Skin epidermis (tissue), 12 donors: ENCODE results near the gene LTC4S.
"Not testable (repeated sequence)": the region's sequence is repeated elsewhere in the genome, so short reads cannot be mapped to it uniquely, and the experiment has no call there.

Experiments used
- H3K27ac ChIP-seq, 21 experiments: fragments of 200-600 bp; sonication (generic) in 11 of 21; one replicate each; pipeline ENCODE4 v1.5.0; 2020; ENCODE audit warnings: mild to moderate bottlenecking in 3 of 21, inconsistent platforms in 2 of 21, moderate library complexity in 2 of 21
- H3K4me3 ChIP-seq, 7 experiments: fragments of 200-600 bp; sonication (generic) in 2 of 7; one replicate each; pipeline ENCODE4 v1.5.0; 2020; ENCODE audit warnings: inconsistent platforms in 2 of 7, mild to moderate bottlenecking in 2 of 7, moderate library complexity in 1 of 7

The LTC4S gene, protein sequence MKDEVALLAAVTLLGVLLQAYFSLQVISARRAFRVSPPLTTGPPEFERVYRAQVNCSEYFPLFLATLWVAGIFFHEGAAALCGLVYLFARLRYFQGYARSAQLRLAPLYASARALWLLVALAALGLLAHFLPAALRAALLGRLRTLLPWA

DNA sequence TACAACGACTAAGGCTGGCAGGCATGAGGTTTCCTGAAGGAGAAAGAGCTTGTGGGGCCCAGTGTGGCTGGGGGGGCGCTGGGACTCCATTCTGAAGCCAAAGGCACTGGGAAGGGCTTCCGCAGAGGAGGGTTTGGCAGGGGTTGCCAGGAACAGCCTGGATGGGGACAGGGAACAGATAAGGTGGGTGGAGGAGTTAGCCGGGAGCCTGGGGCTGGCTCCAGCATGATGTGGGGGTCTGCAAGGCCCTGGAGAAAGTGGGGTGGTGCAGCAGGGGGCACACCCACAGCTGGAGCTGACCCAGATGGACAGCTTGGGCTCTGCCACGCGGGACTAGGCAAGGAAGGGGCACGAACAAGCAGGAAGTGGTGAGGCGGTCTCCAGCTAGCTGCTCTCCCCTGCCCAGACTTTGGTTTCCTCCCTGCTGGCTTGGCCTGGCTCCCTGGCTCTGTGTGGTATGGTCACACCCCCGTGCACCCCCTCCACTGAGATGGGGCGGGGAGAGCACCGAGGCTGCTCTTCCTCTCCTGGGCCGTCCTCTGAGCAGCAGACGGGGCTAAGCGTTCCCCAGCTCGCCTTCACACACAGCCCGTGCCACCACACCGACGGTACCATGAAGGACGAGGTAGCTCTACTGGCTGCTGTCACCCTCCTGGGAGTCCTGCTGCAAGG is at the start of gene LTC4S:
Gene LTC4S, plus strand, starts transcription at position 519 of the 672 bp plus-strand sequence. Its CDS starts 95 bp downstream, at position 614.
- H3K4me3 ChIP-seq = peak within 1 kb of the TSS in 5 of 7 experiments; percentile 18 to 72 (median 58)
- peak within 1 kb of the TSS; percentile 24 to 91 (median 72) for H3K27ac ChIP-seq

DNA sequence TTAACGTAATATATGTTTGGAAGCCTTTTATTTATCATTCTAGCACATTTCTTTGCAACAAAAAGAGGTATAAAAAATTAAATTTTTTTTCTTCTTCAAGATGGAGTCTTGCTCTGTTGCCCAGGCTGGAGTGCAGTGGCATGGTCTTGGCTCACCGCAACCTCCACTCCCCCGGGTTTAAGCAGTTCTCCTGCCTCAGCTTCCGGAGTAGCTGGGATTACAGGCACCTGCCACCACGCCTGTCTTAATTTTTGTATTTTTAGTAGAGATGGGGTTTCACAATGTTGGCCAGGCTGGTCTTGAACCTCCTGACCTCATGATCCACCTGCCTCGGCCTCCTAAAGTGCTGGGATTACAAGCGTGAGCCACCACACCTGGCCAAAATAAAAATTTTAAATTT is 49.7 kb upstream of the LTC4S start:
- not testable (repeated sequence) for H3K4me3 ChIP-seq, H3K27ac ChIP-seq

DNA sequence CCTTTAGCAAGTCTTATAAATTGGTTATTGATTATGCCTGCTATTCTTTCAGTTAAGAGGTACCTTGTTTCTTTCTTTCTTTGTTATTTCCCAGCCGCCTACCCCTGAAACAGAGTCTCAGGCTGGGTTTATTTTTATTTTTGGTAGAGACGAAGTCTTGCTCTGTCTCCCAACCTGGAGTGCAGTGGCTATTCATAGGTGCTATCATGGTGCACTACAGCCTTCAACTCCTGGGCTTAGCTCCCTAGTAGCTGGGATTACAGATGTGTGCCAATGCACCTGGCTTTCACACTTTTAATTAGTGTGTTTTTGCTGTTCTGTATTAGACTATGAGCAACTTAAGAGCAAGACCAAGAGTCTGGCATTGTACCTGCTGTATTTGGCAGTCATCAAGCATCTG is 46.9 kb upstream of the LTC4S start:
- no peak overlapping the region for H3K4me3 ChIP-seq

DNA sequence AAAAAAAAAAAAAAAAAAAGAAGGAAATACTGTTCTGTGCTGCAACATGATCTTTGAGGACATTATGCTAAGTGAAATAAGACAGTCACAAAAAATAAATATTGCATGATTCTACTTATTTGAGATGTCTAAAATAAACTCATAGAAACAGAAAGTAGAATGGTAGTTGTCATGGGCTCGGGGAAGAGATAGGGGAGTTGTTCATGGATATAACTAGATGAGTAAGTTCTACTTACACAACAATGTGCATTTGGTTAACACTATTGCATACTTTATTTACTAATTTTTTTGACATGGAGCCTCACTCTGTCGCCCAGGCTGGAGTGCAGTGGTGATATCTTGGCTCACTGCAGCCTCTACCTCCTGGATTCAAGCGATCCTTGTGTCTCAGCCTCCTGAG is 46.0 kb upstream of the LTC4S start:
- Histone ChIP-seq H3K27ac (no peak overlapping the region), H3K4me3 (no peak overlapping the region)

More for the DNA sequence above, 46.9 kb upstream of the LTC4S start:
- no peak overlapping the region for H3K27ac ChIP-seq

DNA sequence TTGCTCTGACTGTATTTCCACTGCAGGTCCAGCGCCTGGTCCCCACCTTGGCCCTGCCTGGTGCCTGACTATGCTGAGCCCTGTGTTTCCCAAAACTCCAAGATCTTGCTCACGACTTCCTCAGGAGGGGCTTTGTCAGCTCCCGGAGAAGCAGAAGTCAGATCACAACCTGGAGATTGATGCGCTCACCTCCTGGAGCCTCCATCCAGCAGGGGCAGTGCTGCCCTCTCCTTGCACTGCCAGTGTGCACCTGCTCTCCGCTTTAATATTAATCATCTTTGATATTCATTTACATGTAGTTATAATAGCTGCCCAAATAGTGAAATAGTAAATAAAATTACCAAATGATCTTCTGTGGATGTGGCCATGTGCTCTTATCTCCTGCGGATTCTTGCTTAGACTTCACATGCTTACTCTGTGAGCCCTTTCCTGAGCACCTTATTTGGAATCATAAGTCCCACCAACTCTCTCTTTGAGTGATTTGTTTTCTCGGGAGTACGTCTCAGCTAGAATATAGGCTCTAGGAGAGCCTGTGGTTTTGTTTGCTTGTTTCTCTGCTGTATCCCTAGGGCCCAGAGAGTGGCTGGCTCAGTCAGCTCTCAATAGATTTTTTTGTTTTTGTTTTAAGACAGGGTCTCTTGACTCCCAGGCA is 43.8 kb upstream of the LTC4S start:
- Histone ChIP-seq H3K4me3 (no peak overlapping the region), H3K27ac (no peak overlapping the region)

DNA sequence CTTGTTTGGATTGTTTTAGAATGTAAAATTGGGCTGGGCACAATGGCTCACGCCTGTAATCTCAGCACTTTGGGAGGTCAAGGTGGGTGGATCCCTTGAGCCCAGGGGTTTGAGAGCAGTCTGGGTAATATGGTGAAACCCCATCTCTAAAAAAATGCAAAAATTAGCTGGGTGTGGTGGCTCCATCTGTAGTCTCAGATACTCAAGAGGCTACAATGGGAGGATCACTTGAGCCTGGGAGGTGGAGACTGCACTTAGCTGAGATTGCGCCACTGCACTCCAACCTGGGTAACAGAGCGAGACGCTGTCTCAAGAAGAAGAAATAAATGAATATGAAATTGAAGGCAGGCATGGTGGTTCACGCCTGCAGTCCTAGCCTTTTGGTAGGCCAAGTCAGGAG is 39.8 kb upstream of the LTC4S start:
- H3K27ac ChIP-seq = no peak overlapping the region
- no peak overlapping the region for H3K4me3 ChIP-seq

DNA sequence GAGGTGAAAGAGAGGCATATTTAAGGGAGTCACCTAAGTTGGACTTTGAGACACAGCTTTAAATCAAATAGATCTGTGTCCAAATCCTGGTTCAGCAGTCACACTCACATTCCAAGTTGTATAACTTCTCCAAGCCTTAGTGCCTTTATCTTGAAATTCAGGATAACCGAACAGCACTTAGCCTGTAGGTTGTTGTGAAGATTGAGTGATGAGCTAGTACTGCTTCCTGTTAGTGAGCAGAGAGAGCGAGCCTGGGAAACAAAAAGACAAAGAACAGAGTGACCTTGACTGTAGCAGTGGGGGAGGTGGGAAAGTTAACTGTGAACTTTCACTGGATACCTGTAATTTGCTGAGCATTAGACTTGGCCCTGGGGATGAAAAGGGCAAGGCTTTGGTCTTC is 38.8 kb upstream of the LTC4S start:
- Histone ChIP-seq H3K4me3 (no peak overlapping the region), H3K27ac (no peak overlapping the region)

DNA sequence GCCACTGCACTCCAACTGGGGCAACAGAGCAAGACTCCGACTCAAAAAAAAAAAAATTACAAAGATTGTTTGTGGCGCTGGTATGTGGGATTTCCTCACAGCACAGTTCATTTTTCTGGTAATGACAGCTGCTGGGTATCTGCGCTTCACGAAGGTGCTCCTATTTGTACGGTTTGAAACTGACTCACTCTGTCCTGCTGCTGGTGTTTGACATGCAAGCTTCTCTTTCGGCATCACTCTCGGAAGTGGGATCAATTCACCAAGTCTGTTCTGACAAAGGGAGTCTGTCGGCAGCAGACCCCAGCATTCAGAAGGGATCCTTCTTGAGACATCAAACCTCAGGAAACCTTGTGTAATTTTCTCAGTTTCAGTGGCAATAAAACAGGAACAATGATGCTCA is 34.8 kb upstream of the LTC4S start:
- Histone ChIP-seq H3K4me3 (no peak overlapping the region), H3K27ac (peak overlapping the region in 1 of 21 experiments; percentile 12)

DNA sequence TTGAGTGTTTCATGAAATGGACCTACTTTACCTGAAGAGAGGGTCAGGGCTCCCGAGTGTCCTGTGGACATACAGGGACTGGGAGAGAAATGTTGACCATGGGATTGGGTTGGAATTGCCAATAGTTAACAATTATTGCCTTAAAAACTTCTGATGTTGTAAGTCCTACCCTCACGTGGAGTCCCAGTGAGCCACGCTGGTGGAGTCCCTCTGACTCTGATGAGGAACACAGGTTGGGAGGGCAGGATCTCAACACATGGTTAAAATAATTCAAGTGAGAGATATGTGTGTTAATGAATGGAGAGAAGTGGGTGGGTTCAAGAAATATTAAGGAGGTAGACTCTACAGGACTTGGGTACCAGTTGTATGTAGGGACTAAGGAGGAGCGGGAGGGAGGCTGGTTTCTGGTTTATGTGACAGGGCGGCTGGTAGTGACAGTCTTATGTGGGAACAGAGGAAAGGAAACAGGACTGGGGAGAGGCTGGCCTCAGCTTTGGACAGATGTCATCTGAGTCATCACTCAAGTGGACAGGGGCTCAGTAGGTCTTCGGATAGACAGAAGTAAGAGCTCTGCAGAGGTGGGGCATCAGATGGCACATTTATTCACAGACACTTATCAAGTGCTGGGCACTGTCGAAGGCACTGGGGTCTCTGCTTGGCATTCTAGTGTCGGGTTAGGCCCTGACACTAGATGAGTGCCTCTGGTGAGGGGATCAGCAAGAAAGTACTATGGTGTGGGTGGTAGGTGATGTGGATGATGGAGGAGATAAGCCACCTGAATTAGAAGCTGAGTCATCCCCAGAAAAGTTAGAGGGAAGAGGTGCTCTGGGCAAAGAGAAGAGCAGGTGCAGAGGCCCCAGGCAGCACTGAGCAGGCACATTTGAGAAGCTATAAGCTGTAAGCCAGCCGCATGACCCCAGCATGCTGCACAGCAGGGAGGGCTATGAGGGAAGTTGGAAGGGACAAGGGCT is 33.9 kb upstream of the LTC4S start:
- H3K4me3 ChIP-seq = no peak overlapping the region
- H3K27ac ChIP-seq = peak overlapping the region in 4 of 21 experiments; percentile 6 to 39 (median 22)

DNA sequence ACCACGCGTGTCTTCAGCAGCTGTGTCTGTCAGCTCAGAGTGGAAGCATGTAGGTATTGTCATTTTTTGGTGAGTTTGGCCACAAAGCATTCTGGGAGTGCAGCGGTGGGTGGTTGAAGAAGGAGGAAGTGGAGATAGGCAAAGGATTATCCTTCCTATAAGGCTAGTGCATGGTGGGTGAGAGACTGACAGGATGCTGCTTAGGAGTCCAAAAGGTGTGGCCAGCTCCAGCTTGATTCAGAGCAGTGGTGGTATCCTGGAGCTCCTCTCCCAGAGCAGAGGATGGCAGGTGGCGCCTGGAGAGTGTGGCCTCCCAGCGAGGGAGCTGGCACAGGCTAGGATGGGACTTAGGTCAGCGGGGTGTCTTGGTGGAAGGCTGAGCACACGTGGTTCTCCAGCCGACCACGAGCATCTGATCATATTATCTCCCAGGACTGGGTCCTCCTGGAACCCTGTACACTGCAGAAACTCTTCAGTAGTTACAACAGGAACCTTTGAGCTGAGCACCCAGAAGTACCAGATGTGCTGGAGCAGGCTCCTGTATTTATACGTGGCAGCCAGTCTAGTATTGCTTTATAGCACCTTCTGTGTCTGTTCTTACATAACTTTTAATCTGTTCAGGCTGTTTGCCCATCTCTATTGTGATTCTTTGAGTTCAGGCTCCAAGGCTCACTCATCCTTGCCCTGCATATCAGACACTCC is 31.6 kb upstream of the LTC4S start:
- H3K4me3 ChIP-seq = no peak overlapping the region
- H3K27ac ChIP-seq = peak overlapping the region in 16 of 21 experiments; percentile 1 to 70 (median 44)

DNA sequence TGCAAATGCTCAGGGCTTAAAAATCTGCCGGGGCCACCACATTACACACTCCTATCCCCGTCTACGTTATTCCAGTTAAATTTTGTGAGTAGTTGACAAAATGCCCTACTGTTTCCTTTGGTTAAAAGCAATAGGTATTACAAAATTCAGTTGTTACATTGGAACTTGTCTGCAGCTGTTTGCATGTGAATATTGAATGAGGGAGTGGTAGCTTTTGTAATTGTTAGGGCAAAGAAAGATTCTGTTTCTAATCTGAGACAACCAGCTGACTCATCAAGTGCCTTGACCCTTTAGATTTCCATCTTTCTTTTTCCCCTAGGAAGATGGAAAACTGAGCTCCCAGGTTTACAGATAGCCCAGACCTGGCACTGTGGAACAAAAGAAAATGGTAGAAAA is 31.0 kb upstream of the LTC4S start:
- H3K4me3 ChIP-seq = no peak overlapping the region
- H3K27ac ChIP-seq = peak overlapping the region in 12 of 21 experiments; percentile 1 to 70 (median 44)

DNA sequence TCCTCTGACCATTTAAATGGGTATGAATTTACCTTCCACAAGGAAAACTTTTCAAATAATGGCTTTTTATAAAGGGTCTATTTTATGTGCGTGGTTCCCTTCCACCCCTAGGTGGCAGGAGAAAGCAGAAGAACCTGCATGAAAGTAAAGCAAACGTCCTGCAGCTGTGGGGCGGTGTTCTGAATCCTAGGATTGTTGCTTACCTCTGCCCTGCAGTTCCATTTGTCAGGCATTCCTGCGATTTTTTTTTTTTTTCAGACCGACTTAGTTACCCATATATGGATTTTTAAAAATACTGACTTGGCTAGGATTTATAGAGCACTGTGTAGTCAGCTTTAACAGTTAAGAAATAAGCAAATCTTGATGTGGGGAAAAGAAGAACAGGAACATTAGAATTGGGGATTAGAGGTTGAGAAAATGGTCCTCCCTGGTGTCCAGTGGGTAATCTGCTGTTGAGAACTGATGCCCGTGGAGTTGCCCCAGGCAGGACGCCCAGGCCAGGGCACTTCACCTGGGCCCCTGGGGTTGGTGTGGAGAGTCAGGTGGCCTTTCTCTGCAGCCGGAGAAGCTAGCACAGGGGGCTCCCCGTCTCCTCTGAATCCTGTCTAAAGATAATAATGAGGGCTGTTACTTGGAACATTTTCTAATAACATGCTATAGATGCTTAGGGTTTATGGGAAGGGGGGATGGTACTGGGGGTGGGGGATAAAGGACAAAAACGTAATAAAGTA is 30.4 kb upstream of the LTC4S start:
- H3K27ac ChIP-seq = peak overlapping the region in 12 of 21 experiments; percentile 9 to 66 (median 38)
- no peak overlapping the region for H3K4me3 ChIP-seq

DNA sequence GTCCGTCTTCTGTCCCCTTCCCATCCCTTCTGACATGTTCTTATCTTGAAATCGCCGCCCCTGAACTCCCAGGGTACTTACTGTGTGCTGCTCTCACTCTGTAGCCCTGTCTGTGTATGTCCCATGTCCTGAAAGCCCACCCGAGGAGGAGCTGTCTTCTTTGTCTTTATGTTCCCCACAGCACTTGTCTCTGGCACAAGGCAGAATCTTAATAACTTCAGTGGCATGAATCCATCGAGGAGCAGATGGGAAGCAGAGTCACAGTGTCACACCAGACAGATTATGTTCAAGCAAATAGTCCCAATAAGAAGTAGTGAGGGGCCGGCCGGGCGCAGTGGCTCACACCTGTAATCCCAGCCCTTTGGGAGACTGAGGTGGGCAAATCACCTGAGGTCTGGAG is 29.7 kb upstream of the LTC4S start:
- Histone ChIP-seq H3K4me3 (no peak overlapping the region), H3K27ac (peak overlapping the region in 7 of 21 experiments; percentile 9 to 54 (median 37))

DNA sequence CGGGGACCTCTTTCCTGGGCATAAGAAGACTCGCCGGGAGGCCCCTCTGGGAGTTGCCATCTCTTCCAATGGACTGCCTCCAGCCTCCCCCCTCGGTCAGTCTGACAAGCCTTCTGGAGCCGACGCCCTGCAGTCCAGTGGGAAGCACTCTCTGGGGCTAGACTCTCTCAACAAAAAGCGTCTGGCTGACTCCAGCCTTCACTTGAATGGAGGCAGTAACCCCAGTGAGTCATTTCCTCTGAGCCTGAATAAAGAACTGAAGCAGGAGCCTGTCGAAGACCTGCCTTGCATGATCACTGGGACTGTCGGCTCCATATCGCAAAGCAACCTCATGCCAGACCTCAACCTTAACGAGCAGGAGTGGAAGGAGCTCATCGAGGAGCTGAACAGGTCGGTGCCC is 28.4 kb upstream of the LTC4S start:
- Histone ChIP-seq H3K4me3 (no peak overlapping the region), H3K27ac (peak overlapping the region in 15 of 21 experiments; percentile 13 to 72 (median 41))

DNA sequence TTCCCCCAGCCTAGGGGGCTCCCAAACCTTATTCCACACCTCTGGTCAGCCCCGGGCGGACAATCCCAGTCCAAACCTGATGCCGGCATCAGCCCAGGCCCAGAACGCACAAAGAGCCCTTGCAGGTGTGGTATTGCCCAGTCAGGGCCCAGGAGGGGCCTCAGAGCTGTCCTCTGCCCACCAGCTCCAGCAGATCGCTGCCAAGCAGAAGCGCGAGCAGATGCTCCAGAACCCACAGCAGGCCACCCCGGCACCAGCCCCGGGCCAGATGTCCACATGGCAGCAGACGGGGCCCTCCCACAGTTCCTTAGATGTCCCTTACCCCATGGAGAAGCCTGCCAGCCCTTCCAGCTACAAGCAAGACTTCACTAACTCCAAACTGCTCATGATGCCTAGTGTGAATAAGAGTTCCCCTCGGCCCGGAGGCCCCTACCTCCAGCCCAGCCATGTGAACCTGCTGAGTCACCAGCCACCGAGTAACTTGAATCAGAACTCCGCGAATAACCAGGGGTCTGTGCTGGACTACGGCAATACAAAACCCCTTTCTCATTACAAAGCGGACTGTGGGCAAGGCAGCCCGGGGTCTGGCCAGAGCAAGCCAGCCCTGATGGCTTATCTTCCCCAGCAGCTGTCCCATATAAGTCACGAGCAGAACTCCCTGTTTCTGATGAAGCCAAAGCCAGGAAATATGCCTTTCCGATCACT is 27.6 kb upstream of the LTC4S start:
- H3K4me3 ChIP-seq = no peak overlapping the region
- H3K27ac ChIP-seq = peak overlapping the region in 17 of 21 experiments; percentile 13 to 72 (median 41)

DNA sequence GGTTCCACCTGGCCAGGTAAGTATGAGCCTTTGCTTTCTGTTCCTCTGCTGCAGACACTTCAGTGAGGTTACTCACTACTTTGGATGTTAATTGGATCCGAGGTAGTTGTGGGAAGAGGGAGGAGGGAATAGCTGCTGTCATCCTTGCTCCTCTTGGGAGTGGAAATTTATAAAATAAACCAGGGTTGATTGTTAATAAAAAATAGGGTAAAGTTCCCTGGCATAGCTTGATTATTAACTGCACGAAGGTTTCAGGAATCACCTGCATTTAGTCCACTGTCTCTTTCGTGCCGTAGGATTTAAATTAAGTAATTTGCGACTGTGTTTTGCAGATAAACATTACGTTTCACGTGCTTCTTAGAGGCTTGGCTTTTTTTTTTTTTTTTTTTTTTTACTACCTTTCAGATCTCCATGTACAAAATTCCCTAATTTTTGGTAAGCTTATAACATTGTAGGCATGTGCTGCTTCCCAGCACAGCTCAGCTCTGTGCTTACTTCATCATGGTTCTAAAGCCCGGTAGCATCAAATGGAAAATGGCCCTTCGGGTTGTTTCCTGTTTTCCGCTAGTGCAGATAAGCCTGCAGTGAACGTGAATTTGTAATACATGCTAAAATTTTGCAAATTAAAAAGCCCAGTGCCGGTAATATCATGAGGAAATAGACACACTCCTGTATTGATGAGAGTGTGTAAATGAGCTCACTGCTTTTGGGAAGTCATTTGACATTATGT is 26.9 kb upstream of the LTC4S start:
- H3K27ac ChIP-seq = peak overlapping the region in 9 of 21 experiments; percentile 13 to 63 (median 43)

DNA sequence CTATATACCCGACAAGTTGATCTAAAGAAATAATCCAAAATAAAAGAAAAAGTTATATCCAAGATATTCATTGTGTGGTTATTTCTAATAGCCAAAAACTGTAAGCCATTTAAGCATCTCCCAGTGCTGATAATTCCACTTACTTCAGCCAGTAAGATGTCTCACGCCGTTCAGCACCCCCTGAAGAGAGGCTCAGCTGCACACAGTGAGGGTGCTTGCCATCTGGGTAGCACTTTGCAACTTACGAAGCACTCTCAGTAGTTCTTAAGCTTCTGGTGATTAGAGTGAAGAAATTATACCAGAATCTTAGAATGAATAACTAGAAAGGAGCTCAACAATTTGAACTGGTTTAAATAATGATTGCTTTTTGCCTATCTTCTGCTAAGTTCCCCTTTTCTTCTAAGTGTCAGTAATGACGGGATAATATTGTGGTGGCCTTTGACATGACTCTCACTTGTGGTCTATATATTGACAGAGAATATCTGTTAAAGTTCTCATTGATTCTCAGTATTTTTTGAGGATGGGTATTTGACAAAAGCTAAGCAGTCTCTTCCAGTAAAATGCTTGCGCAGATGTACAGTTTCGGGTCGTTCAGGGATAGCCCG is 26.2 kb upstream of the LTC4S start:
- Histone ChIP-seq H3K27ac (peak overlapping the region in 1 of 21 experiments; percentile 17), H3K4me3 (no peak overlapping the region)

More for the DNA sequence above, 26.9 kb upstream of the LTC4S start:
- H3K4me3 ChIP-seq = no peak overlapping the region
